Measurements from ENCODE around the gene PFN1.
"Not testable (repeated sequence)": the region's sequence is repeated elsewhere in the genome, so short reads cannot be mapped to it uniquely, and the experiment has no call there.

The PFN1 gene

DNA sequence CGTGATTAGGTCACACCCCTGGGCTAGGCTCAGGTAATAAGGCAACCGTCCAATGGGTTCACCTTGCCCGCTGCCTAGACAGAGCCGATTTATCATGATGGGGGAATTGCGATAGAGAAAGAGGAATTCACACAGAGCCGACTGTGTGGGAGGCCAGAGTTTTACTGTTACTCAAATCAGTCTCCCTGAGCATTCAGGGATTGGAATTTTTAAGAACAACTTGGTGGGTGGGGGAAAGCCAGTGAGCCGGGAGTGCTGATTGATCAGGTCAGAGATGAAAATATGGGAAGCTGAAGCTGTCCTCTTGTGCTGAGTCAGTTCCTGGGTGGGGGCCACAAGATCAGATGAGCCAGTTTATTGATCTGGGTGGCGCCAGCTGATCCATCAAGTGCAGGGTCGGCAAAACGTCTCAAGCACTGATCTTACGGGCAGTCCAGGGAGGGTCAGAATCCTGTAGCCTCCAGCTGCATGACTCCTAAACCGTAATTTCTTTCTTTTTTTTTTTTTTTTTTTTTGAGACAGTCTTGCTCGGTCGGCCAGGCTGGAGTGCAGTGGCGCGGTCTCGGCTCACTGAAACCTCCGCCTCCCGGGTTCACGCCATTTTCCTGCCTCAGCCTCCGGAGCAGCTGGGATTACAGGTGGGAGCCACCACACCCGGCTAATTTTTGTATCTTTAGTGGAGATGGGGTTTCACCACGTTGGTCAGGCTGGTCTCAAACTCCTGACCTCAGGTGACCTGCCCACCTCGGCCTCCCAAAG is 21.6 kb downstream of the PFN1 start:
- not testable (repeated sequence) for DNase-seq (ENCODE audit: low read depth in 1 of 2, low spot score in 1 of 2)

DNA sequence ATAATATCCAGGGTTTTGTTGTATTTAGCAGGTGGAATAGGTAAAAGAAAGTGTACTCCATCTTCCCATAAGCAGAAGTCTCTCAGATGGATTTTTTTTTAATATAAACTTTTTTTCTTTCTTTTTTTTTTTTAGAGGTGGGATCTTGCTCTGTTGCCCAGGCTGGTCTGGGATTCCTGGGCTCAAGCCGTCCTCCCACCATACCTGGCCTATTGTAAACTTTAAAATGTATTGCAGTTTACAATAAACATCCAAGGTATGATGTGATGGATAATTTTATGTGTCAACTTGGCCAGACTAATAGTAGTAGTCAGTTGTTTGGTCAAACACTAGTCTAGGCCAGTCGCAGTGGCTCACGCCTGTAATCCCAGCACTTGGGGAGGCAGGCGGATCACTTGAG is 27.0 kb downstream of the PFN1 start:
- DNase-seq (ENCODE audit: low read depth in 1 of 2, low spot score in 1 of 2): no peak

DNA sequence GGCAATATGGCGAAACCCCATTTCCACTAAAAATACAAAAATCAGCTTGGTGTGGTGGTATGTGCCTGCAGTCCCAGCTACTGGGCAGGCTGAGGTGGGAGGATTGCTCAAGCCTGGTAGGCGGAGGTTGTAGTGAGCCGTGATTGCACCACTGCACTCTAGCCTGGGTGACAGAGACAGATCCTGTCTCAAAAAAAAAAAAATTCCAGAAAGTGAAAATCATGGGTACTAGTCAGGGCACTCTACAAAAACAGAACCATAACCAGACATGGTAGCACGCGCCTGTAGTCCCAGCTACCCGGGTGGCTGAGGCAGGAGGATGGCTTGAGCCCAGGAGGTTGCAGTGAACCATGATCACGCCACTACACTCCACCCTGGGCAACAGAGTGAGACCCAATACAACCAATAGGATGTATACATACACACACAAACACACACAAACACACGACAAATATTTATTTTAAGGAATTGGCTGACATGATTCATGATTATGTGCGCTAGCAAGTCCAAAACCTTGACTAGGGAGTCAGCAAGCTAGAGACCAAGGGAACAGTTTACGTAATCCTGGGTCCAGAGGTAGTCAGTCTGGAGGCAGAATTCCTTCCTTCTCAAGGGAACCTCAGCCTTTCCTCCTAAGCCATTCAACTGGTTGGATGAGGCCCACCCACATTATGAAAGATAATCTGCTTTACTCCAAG is 27.8 kb downstream of the PFN1 start:
- DNase-seq (ENCODE audit: low read depth in 1 of 2, low spot score in 1 of 2): no peak

DNA sequence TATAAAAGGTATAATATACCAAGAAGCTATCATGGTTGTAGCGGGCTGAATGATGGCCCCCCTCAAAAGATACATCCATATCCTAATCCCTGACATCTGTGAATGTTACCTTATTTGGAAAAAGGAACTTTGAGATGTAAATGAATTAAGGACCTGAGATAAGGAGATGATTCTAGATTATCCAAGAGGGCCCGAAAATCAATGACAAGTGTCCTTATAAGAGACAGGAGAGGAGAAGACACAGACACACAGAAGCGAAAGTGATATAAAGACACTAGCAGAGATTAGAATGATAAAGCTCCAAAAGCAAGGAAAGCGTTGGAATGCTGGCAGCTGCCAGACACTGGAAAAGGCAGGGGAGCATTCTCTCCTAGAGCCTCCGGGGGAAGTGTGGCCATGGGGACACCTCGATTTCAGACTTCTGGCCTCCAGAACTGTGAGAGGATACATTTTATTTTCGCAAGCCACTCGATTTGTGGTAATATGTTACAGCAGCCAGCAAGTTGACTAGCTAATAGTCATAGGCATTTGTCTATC is 28.8 kb downstream of the PFN1 start:
- DNase-seq (ENCODE audit: low read depth in 1 of 2, low spot score in 1 of 2): no peak

DNA sequence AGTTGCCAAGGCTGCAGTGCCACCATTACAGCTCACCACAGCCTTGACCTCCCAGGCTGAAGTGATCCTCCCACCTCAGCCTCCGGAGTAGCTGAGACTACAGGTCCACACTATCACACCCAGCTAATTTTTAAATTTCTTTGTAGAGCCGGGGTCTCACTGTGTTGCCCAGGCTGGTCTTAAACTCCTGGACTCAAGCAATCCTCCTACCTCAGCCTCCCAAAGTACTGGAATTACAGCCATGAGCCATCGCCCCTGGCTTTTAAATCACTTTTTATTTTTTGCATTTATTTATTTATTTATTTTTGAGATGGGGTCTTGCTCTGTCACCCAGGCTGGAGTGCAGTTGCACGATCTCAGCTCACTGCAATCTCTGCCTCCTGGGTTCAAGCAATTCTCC is 33.8 kb downstream of the PFN1 start:
- DNase-seq (ENCODE audit: low read depth in 1 of 2, low spot score in 1 of 2): not testable (repeated sequence)

DNA sequence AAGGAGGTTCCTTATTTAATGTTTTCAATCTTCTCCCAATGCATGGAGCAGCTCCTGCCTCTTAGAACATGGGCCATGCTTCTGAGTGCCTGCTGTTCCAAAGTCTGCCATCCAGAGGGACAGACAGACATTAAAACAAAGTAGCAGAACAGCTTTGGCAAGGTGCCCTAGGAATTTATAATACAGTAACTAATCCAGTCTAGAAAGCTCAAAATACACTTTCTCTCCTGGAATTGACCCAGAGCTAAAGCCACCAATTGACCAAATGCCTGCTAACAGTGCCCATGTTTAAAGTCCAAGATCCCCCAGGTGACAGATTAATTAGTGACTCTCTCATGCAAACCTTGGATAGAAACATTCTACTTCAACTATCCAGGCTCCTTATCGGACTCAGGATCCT is 34.3 kb downstream of the PFN1 start:
- no peak for DNase-seq (ENCODE audit: low read depth in 1 of 2, low spot score in 1 of 2)

DNA sequence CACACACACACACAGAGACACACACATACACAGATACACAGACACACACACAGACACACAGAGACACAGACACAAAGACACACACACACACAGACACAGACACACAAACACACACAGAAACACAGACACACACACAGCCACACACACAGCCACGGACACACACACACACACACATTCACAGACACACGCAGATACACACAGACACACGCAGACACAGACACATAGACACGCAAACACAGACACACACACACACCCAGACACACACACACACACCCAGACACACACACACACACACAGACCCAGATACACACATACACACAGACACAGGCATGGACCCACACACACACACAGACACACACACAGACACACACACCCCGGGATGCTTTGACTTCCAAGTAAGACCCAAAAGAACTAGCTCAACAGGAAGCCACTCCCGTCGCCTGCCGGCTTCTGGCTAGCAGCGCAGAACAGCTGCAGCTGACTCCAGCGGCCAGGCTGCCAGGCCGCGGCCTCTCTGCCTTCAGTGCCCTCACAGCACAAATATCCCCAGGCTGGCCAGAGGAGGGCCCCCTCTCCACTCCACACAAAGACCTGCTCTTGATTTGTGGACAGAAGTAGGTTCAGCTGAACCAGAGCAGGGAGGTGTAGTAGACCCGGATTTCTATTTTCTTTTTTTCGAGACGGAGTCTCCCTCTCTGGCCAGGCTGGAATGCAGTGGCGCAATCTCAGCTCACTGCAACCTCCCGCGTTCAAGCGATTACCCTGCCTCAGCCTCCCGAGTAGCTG is 39.4 kb downstream of the PFN1 start:
- peak; percentile 46 to 47 for DNase-seq (ENCODE audit: low read depth in 1 of 2, low spot score in 1 of 2)

DNA sequence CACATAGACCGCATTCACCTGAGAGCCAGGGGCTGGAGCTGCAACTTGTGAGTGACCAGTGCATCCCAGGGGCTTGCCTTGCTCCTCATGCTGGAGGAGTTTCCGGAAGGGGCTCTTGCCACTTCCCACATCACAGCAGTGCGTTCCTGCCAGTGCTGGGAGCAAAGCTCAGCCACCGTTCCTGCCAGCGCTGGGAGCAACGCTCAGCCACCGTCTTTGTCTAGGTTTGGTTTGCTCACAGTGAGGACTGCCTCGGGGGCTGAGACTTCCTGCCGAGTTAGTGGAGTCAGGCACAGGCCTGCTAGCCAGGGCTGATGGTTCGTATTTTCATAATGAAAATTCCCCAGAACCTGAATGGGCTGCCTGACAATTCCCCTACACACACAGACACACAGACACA is 40.0 kb downstream of the PFN1 start:
- DNase-seq (ENCODE audit: low read depth in 1 of 2, low spot score in 1 of 2): no peak

DNA sequence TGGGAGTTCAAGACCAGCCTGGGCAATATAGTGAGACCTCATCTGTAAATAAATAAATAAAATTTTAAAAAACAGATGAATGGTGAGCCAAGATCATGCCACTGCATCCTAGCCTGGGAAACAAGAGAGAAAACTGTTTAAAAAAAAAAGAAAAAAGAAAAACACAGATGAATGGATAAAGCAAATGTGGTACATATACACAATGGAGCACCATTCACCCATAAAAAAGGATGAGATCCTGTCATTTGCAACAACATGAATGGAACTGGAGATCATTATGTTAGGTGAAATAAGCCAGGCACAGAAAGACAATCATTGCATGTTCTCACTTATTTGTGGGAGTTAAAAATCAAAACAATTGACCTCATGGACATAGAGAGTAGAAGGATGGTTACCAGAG is 41.7 kb downstream of the PFN1 start:
- not testable (repeated sequence) for DNase-seq (ENCODE audit: low read depth in 1 of 2, low spot score in 1 of 2)

DNA sequence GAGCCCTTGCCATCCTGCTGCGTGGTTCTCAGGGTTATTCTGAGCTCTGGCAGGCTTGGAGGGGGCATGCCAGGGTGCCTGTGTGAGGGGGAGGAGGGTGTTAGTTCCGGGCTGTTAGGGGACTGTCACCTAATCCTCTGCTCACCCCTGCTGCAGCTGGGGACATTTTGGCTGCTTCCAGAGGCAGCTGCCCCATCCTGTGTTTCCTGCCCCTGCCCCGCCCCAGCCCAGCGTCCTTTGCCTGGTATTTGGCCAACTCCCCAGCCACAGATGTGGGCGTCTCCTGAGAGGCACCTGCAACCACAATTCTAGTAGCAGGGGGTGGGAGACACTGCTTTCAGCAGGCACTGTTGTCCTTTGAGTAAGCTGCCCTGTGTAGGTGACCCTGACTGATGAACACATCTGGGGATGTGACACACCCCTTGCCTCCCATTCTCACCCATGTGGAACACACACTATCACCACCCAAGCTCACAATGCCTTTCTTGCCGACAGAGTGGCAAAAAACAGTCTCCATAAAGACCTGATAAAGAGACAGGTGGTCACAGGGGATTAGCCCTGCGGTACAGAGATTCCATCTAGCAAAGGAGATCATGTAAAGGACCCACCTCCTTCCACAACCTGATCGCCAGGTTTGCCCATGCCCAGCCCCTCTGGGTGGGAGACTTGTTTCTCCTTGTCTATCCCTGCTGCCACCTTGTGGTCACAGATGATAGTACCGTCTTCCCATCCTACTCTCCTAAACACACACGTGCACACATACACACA is 45.1 kb downstream of the PFN1 start, which contains the start of gene CHRNE:
CHRNE (minus strand) TSS at position 48 of the 768 bp plus-strand sequence; CDS start at position 13, 35 bp downstream.
- peak in 1 of 2 donors; percentile 54 for DNase-seq (ENCODE audit: low read depth in 1 of 2, low spot score in 1 of 2)

DNA sequence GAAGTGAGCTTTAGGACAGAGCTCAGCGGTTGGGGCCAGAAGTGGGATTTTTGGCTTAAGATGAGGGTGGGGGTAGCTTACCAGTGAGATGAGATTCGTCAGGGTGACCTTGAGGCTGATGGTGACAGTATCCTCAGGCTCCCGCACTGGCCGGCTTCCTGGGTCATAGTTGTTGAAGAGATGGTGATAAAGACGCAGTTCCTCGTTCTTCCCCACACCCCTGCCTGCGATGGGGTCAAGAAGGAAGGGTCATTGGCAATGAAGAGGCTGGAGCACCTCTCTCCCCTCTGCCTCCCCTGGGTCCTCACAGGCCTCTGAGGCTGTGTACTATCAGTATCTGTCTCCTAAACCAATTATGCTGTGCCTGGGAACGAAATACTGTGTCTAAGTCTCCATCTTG is 45.8 kb downstream of the PFN1 start:
- DNase-seq (ENCODE audit: low read depth in 1 of 2, low spot score in 1 of 2): no peak

DNA sequence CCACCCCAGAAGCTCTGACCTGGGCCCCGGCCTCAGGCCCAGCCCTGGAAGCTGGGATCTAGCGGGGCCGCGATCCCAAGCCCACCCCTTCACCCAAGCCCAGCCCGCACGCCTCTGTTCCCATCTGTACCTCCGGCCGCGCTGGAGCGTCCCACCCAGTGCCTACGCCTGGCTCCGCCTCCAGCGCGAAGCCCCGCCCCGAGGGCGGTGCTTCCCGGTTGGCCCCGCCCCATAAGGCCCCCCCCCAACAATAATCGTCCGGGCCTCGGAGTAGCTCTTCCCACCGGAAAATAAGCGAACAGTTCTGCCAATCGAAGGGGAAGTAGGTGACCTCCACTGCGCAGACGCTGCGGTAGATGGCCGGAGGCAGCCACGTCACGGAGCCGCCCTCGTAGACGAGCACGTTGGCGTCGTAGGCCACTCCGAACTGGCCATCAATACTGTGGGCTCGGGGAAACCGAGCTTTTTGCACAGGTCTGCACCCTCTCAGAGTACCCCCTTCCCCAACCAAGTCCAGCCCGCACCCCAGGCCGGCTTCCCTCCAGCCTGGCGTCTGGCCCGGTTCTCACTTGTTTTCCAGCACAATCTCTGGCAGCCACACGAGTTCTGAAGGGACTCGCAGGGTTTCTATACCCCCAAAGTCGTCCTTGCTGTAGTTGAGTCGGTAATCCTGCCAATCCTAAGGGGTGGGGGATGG is 46.5 kb downstream of the PFN1 start:
- DNase-seq (ENCODE audit: low read depth in 1 of 2, low spot score in 1 of 2): no peak

DNA sequence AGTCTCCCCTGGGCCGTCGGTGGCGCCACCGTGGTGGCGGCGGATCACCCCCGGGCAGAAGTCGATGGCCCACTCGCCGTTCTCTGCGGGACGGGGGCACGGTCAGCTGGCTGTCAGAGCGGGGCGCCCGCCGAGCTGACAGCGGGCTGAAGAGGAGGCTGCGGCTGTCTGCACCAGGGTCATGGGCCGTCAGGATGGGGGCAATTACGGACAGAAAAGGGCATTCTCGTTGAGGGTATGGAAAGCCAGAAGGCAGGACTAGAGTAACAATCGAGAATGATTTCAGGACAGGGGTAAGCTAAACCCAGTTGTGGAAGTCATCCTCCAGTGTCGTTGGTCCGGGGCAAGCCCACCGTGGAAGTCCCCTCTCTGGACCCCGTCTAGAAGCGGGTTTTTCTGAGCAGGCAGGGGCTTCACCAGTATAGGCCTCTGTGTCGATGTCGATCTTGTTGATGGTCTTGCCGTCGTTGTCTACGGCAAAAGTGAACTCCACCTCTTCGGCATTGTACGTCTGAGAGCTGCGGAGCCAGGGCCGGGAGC is 47.2 kb downstream of the PFN1 start:
- no peak for DNase-seq (ENCODE audit: low read depth in 1 of 2, low spot score in 1 of 2)

DNA sequence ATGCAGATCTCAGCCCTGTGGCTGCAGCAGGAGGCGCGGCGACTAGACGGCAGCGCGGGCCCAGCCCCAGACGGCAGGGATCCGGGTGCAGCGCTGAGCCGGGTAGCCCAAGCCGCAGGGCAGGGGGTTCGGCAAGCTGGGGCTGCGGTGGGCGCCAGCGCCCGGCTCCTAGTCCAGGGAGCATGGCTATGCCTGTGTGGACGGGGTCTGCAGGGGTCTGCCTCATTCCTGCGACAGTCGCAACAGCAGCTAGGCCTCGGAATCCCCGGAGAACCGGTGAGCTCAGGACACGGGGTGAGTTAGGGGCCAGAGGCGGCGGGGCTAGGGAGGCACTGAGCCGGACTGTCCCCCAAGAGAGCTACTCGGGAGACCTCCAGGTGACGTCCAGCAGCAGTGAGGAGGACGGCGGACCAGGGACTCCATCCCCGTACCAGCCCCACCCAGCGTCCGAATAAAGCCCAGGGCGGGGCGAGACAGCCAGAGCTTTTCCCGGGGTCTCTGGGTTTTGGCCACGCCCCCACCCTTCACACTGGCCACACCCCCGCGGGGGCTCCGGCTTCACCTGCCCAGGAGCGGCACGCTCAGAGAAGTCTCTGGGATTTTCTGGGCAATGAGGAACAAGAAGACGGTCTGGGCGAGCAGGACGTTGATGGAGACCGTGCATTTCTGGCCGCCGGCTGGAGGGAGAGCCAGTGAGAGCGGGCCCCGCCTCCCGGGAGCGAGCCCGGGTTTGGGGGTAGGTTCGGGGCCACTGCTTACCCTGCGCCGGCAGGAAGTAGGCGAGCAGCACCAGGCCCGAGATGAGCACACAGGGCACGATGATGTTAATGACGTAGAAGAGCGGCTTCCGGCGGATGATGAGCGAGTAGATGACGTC is 47.9 kb downstream of the PFN1 start:
- peak in 1 of 2 donors; percentile 42 for DNase-seq (ENCODE audit: low read depth in 1 of 2, low spot score in 1 of 2)

DNA sequence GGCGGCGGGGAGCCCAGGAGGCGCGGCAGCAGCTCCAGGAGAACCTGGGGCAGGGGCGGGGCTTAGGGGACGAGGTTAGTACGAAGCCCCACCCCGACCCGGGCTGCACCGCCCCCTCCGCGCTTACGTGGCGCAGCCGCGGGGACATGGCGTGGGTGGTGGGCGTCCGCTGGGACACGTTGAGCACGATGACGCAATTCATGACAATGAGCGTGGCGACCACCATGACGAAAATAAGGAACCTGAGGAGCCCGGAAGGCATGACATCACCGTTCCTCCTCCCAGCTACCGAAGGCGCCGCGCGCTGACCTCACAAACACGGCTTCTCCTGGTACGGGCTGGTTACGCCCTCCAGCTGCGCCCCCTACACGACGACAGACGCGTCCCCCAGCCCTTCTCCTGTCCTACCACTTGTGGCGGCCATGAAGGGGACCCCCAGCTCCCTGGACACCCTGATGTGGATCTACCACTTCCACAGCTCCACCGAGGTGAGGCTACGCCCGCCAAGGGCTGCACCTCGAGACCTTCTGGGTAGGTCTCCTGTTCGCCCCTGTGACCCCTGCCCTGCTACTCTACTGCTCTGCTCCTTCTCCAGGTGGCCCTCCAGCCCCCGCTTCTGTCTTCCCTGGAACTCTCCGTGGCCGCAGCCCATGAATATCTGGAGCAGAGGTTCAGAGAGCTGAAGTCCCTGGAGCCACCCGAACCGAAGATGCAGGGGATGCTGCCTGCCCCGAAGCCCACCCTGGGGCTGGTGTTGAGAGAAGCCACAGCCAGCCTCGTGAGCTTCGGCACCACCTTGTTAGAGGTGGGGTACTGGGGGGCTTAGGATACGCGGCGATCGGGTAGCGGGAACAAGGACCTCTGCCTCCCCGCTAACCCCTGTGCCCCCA is 48.7 kb downstream of the PFN1 start, which contains the start of gene C17orf107:
C17orf107 (plus strand) TSS at position 196 of the 890 bp plus-strand sequence; CDS start at position 423, 227 bp downstream.
- peak; percentile 74 to 92 for DNase-seq (ENCODE audit: low read depth in 1 of 2, low spot score in 1 of 2)

DNA sequence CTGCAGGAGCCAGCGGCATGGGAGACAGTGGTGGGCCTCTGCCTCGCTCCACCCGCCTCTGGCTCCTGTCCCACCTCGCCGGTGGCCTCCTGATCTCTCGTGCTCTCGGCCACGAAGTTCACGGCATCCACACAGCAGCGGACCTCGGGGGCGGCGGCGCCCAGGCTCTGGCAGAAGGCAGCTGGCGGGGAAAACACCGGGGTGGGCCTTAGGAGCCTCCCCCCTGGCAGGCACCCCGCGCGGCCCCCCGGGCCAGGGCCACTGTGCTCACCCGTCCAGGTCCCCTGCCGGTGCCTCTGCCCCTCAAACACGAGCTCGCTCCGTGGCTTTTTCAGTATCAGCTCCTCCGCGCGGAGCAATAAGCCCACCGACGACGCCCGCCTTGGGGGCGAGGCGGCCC is 49.4 kb downstream of the PFN1 start:
- DNase-seq (ENCODE audit: low read depth in 1 of 2, low spot score in 1 of 2): no peak

DNA sequence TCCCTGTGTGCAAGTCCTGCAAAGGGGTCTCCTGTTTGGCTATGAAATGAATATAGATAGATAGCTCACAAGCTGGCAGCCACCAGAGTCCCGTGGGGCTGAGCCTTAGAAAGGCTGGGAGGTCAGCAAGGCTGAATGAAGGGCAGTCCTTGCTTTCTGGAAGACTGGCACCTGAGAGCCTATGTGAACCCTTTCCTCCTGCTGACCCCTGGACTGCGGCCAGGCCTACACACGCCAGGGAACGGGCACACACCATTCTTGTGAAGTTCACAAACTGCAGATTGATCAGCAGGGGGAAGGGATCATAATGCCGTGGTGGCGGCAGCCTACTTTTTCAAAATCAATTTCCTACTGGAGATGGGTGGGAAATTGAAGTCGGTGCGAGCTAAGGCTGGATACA is 50.0 kb downstream of the PFN1 start:
- no peak for DNase-seq (ENCODE audit: low read depth in 1 of 2, low spot score in 1 of 2)

DNA sequence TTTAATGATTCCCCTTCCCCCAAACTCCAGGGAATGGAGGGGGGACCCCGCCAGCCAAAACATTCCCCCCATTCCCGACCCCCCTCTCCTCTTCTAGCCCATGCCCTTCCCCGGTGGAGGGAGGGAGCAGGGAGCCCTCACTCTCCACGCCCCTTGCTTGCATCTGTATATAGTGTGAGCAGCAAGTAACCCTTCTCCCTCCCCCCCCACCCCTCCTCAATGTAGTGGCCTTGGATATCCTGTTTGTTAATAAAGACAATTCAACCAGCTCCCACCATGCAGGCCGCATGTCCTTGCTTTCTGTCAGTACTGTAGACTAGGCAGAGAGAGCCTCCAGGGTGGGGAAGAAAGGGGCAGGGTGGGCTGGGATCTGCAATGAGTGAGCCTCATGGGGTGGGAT is 50.5 kb downstream of the PFN1 start:
- no peak for DNase-seq (ENCODE audit: low read depth in 1 of 2, low spot score in 1 of 2)

Measured in activated T-helper 1 cell treated with anti-CD3 and anti-CD28 coated beads, Interleukin-2, amount 50 U/mL, for 16 hours (primary cell).